ENCODE results near the gene USP36.

Gene USP36

DNA sequence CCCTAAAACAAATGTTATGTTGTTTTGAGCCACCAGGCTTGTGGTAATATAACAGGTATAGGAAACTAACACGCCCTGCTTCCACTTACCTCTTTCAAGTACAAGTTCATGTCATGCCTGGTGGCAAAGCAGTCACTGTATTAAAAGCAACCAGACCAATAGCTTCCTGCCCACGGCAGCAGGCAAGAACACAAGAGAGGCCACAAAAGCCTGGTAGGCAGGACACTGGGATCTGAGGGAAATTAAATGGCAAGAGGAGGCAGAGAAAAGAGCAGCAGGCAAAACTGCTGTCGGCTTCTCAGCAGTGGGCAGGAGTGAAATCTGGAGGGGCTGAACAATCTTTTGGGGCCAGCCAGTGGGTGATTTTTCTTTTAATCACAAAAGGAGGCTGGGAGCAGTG is 60.8 kb downstream of the USP36 start:
- peak overlapping the region; percentile 88 for H3K4me3 ChIP-seq (ENCODE audit: low read depth, low read length)

DNA sequence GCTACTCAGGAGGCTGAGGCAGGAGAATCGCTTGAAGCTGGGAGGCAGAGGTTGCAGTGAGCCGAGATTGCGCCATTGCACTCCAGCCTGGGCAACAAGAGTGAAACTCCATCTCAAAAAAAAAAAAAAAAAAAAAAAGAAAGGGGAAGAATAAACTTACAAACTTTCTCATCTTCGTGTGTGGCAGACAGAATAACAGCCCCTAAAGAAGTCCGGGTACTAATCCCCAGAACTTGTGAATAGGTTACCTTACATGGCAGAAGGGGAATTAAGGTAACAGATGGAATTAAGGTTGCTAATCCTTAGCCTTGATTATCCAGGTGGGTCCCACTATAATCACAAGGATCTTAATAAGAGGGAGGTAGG is 61.3 kb downstream of the USP36 start:
- H3K4me3 ChIP-seq (ENCODE audit: low read depth, low read length), result peak overlapping the region; percentile 88

More for the DNA sequence above, 60.8 kb downstream of the USP36 start:
- TF ChIP-seq, protein P1, sequence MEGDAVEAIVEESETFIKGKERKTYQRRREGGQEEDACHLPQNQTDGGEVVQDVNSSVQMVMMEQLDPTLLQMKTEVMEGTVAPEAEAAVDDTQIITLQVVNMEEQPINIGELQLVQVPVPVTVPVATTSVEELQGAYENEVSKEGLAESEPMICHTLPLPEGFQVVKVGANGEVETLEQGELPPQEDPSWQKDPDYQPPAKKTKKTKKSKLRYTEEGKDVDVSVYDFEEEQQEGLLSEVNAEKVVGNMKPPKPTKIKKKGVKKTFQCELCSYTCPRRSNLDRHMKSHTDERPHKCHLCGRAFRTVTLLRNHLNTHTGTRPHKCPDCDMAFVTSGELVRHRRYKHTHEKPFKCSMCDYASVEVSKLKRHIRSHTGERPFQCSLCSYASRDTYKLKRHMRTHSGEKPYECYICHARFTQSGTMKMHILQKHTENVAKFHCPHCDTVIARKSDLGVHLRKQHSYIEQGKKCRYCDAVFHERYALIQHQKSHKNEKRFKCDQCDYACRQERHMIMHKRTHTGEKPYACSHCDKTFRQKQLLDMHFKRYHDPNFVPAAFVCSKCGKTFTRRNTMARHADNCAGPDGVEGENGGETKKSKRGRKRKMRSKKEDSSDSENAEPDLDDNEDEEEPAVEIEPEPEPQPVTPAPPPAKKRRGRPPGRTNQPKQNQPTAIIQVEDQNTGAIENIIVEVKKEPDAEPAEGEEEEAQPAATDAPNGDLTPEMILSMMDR (IDR thresholded peaks at IDR 0.05; ENCODE audit: borderline replicate concordance, insufficient read depth, low read depth, low read length), result no peak

DNA sequence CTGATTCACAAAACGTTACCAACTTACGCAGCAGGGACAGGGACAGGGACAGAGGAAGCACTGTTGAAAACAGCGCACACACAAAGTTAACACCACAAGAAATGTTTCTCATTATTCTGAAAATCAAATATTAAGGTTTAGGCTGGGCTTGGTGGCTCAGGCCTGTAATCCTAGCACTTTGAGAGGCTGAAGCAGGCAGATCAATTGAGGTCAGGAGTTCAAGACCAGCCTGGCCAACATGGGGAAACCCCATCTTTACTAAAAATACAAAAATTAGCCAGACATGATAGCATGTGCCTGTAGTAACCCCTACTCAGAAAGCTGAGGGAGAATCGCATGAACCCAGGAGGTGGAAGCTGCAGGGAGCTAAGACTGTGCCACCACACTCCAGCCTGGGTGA is 62.7 kb downstream of the USP36 start:
- no peak overlapping the region for H3K4me3 ChIP-seq (ENCODE audit: low read depth, low read length)
- TF ChIP-seq, protein P1 (IDR thresholded peaks at IDR 0.05; ENCODE audit: borderline replicate concordance, insufficient read depth, low read depth, low read length), result no peak

DNA sequence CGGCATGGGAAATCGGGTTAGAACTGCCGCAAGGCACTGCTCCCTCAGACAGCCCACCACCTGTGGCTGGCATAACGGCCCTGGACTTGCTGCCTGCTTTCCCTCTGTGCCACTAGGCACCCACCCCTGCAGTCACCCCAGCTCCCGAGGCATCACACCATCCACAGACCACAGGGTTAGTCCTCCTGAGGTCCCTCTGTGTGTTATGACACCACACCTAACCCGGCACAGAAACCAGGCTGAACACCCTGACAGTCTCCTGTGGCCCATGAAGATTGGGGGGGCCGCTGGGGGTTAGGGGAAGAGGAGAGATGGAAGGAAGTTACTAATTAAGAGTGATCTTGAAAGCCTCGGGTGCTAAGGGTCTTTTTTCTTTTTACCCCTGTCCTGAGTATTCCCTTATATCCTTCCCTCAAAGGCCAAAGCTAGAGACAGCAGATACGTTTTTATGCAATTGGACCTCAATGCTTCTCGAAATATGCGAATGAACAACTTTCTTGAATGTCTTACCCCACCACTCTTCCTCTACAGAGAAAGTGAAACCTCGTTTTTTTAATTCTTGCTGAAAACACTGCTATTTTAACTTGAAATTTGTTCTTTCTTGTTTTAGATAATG is 65.5 kb downstream of the USP36 start:
- TF ChIP-seq, protein P1 (IDR thresholded peaks at IDR 0.05; ENCODE audit: borderline replicate concordance, insufficient read depth, low read depth, low read length), result no peak
- peak overlapping the region; percentile 43 for H3K4me3 ChIP-seq (ENCODE audit: low read depth, low read length)

DNA sequence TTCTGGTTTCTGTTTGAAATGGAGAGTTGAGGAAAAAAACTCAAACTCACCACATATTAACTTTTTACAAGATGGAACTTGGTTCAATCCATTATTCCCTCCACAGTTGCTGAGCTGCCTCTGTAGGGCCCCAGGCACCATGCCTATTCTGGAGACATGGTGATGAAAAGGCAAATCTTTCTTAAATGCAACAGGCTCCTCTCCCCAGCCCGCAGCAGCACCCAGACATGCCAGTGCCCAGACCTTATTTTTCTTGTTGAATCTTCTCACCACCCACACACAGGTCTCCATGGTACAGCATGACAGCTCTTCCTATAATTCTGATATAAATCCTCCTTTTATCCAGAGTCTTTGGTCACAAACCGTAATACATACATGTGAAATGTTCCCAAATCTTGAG is 66.2 kb downstream of the USP36 start:
- peak overlapping the region; percentile 43 for H3K4me3 ChIP-seq (ENCODE audit: low read depth, low read length)
- TF ChIP-seq, protein P1 (IDR thresholded peaks at IDR 0.05; ENCODE audit: borderline replicate concordance, insufficient read depth, low read depth, low read length), result no peak

DNA sequence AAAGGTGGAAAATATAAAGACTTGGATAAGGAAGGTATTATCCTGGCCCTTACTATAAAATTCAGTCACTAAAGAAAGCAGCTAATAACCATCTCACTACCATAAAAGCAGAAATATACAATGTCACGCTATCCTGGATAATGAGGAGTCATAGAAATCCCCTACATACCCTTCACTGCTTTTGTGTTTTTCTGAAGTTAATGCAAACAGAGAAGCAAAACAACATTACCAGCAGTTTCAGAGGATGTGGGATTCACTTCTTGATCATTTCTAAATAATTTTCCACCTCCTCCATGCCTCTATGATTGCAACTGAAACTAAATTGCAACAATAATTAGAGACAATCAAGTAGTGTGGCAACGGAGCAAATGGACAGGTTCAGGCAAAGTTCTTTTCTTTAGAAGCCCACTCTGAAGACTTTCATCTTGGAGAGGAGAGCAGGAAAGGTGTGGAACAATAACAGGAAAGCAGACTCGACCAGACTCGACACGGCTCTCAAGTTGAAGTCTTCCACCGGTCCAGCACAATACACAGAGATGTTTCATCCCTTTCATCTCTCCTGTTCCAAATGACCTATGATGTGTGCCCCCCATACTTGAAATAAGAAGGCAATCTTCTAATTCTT is 68.7 kb downstream of the USP36 start:
- H3K4me3 ChIP-seq (ENCODE audit: low read depth, low read length), result no peak overlapping the region
- TF ChIP-seq, protein P1 (IDR thresholded peaks at IDR 0.05; ENCODE audit: borderline replicate concordance, insufficient read depth, low read depth, low read length), result no peak

DNA sequence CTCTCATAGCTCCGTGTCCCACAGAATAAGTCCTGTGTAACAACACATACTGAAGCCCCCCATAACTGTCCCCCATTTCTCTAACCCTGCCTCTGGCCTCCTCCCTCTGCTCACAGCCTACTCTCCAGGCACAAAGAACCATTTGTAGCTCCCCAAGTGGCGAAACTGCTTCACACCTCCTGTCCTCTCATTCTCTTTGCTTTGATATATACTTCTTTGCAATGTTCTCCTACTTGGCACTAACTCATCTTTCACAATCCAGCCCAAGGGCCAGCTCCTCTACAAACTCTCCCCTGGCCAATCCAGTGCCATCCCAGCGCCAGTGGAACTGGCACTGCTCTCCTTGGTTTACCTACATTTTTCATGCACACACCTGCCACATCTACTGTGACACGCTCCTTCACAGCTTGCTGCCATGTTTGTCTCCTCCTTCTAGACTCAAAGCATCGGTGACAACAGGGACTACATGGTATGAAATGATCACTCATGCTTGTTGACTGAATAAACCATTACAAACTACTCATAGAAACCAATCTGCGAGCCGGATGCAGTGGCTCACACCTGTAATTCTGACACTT is 71.3 kb downstream of the USP36 start:
- TF ChIP-seq, protein P1 (IDR thresholded peaks at IDR 0.05; ENCODE audit: borderline replicate concordance, insufficient read depth, low read depth, low read length), result peak; percentile 52
- no peak overlapping the region for H3K4me3 ChIP-seq (ENCODE audit: low read depth, low read length)
